Measurements from ENCODE around the gene TPD52L2.

TPD52L2 gene

DNA sequence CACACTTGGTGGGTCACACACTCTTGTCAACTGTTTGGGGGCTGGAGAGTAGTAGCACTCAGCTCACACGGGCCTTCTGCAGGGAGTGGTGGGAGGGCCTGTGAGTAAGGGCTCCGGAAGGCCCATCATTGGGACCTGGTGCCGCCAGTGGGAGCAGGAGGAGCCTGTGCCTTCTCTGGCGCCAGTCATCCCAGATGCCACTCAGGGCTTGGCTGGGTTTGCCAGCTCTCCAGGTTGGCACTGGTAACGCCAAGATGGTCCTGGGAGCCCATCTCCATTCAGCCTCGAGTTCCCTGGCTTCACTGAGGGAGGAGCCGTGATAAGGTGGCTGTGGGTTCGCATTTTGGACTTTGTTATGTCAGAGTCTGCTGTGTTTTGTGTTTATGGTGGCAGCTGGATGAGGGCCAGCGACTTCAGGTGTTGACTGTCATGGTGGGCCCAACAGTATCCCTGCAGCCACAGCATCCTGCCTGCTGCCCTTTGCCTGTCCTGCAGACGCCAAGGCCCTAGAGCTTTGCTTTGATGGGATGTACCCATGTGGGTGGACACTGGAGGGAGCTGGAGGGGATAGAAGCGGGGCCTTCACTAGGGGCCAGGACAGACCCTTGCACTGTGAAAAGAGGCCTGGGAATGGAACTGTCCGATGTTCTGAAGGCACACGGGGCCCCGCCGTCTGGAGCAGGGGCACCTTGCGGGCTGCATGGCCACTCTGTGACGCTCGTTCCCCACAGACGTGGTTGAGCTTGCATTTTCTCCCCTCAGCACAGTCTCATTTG lies 16.6 kb downstream of the TPD52L2 start:
- DNase-seq = no peak

- no peak for DNase-seq
Measured at GRCh38 chr20:63882257-63883200, 17.5 kb downstream of the TPD52L2 start.

GRCh38 chr20:63883201-63883593 lies 18.1 kb downstream of the TPD52L2 start:
- no peak for DNase-seq

DNA sequence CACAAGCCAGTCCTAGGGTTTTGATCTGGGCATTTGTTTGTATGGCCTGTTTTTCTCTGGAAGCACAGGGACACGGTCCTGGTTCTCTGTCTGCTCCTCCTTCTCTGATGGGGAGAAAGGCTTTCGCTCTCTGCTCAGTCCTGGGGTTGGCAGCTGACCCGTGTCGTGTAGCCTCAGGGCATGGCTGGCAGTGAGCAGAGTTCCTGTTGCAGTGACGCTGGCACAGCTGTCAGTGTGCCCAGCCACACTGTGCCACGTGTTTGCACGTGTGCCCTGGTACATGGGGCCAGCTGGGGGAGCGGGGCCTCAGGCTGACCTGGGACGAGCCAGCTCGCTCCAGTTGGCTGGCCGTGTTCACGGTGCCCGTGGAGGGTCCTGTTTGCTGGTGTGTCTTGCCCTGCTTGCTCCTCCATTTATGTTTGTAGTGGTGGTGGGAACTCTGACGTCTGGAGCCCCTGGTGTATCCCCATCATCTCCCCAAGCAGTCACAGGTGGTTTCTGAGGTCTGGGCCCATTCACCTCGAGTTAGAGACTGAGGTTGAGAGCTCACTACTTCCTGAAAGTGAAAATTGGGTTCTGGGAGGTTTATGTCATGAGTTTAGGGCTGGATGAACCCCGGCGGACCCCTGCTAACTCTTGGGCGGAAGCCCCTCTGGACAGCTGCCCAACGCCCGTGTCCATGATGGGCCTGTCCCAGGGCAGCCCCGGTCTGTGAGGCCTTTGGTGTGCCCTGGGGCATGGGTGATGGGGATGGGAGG lies 19.6 kb downstream of the TPD52L2 start:
- DNase-seq = no peak

- DNase-seq = no peak
Measured at GRCh38 chr20:63885264-63886053, 20.4 kb downstream of the TPD52L2 start.

DNA sequence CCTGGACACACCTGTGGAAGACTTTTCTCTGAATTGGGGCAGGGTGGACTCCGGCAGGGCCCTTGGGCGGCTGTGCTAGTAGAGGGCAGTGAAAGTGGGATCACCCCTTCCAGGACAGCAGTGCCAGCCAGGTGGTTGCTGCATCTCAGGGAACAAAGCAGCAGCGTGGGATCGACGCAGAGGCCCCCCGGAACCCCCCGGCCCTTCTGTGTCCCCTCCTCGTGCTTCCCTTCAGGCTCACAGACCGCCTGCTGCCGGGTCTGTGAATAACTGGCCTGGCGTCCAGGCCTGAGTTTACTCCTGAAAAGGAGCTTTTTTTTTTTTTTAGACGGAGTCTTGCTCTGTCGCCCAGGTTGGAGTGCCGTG lies 21.0 kb downstream of the TPD52L2 start:
- DNase-seq = no peak

- no peak for DNase-seq
Measured at GRCh38 chr20:63886921-63887320, 21.9 kb downstream of the TPD52L2 start.

DNA sequence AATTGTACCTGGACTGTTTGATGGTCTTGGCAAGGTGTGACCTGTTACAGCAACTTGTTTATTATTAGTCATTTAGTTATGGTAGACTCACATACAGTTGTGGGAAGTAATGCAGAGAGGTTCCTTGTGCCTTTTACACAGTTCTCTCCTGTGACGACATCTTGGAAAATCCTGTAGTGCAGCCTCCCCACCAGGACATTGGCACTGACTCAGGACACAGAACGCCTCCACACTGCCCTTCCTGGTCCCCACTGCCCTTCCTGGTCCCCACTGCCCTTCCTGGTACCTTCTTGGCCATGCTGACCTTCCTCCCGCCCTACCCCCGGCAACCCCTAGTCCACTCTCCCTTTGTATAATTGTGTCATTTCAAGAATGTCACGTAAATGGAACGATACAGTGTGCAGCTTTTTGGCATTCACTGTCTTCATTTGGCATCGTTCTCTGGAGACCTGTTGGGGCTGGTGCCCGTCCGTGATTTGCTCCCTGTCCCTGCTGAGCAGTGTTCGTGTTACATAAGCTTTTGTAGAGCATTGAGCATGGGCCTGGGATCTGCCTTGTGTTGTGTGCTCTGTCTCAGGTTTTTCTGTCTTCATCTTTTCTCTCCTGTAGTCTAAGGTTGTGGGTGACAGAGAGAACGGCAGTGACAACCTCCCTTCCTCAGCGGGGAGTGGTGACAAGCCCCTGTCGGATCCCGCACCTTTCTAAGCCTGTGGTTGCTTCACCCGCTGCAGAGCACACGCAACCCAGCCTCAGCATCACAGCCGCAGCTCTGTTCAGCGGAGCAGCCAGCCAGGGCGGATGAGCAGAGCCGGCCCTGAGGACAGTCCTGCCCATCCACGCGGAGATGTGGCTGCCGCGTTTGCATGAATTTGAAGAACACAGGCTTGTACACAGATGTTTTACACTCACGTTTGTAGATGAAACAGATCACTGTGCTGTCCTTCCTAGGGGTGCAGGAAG lies 24.5 kb downstream of the TPD52L2 start:
- DNase-seq = no peak

- no peak for DNase-seq
Measured at GRCh38 chr20:63890201-63890576, 25.1 kb downstream of the TPD52L2 start.

GRCh38 chr20:63890616-63891015 lies 25.5 kb downstream of the TPD52L2 start:
- no peak for DNase-seq

GRCh38 chr20:63891061-63892002 lies 26.3 kb downstream of the TPD52L2 start:
- DNase-seq = no peak

DNA sequence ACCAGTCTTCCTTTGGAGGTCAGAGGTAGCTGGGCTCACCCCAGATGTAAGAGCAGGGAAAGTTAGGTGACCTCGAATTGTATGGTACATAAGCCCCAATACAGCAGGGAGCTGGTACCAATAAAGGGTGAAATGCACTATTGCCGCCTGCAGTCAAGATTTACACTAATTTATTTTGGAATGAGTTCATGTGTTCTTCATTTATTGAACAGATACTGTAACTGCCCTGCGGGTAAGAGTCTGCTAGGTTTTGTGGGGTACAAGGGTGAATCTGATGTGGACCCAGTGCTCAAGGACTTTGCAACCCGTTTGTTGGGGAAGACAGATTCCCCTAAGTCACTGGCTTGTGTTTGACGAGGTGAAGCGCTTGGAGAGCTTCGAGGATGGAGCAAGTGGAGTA lies 27.3 kb downstream of the TPD52L2 start:
- no peak for DNase-seq

- DNase-seq = no peak
Measured at GRCh38 chr20:63893999-63894357, 28.9 kb downstream of the TPD52L2 start.

DNA sequence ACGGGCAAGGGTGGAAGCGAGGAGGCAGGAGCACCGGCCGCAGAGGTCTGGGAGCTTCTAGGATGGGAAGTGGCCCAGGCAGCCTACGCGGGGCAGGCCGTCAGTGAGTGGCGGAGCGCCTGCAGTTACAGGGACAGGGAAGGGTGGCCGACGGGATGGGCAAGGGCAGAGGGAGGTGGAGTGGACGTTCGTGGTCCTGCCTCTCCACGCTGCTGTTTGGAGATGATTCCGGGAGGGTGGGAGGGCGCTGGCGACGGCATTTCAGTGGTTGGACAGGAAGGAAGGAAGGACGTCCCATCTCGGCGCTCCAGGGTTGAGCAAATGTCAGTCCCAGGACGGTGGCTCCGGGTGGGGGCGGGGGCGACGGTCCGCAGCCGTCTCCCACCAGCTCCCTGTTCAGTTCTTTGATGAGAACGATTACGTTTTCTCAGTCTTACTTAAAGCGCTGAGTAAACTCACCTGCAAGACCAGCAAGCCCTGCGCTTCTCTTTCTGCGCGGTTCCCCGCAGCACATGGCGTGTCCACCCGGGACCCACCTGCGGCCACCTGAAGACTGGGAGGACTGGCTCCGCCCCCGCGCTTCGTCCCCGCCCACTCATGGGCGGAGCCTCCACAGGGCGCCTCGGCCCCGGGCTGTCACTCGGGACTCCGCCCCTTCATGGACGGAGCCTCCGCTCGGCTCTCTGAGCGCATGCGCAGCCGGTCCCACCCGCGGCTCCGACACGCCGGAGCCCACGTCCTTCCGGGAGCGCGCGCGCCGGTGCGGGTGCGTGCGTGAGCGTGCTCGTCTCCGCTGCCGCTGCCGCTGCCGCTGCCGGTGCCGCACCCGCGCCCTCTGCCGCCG lies 29.5 kb downstream of the TPD52L2 start, which contains the start of gene DNAJC5:
Gene DNAJC5, plus strand, starts transcription at position 769 of the 844 bp plus-strand sequence. CDS start 33,220 bp downstream, outside the sequence.
- DNase-seq = peak; percentile 90

GRCh38 chr20:63895202-63895951 lies 30.3 kb downstream of the TPD52L2 start:
- no peak for DNase-seq

DNA sequence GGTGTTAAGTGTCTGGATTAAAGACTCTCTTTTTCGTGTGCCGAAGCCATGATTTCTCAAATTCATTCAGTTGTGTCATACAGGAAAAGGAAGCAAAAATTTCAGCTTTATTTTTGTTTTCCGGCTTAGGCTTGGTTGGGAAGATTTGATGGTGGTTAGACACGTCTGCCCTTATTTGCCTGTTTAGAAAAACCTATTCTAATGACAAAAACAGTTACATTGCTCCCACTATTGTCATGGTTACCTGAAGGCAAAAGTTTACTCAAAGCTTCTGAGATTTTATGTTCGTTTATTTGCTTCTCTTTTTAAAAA lies 30.8 kb downstream of the TPD52L2 start:
- peak; percentile 11 for DNase-seq

- DNase-seq = no peak
Measured at GRCh38 chr20:63896264-63897105, 31.4 kb downstream of the TPD52L2 start.

All from fibroblast of skin of right quadriceps (primary cell).